NT2/D1 (cell line): ENCODE results near the gene SLC1A7.

Experiments
- SUZ12 ChIP-seq: IDR thresholded peaks from 2 replicates; pipeline ENCODE4 v1.6.1; 2011; ENCODE audit not compliant: insufficient read length, insufficient read depth; ENCODE audit errors: extremely low read depth
- YY1 ChIP-seq: IDR thresholded peaks from 2 replicates; pipeline ENCODE4 v1.6.1; 2011; ENCODE audit not compliant: insufficient read length, insufficient read depth
- ZNF274 ChIP-seq: IDR thresholded peaks from 2 replicates; pipeline ENCODE4 v1.6.1; 2011; ENCODE audit warnings: mild to moderate bottlenecking, low read depth, low read length

DNA sequence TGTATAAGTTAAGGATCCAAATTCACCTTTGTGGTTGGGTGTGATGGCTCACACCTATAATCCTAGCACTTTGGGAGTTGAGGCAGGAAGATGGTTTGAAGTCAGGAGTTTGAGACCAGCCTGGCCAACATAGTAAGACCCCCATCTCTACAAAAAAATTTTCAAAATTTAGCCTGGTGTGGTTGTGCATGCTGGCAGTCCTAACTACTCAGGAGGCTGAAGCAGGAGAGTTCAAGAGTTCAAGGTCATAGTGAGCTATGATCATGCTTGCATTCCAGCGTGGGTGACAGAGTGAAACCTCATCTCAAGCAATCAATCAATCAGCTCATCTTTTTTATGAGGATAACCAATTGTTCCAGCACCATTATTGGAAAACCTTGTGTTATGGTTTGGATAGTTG is 16.5 kb upstream of the SLC1A7 start:
- TF ChIP-seq SUZ12 (no peak), YY1 (no peak), ZNF274 (no peak)
